OCI-LY7 (cell line): ENCODE results near the gene CUL4A. TPM values are rescaled to one million over a fixed set of nuclear protein-coding genes. Genes with fewer than 3 reads are reported as not detected.
A peak's percentile ranks its signal among the peaks of the same experiment; 100 is the strongest.

Experiments
- BruUV-seq: library from RNA; stranded (reverse); fragments of 400-500 nt; replicated peaks from 2 replicates; lab custom pipeline; 2021; lab: Mats Ljungman, UMichigan
- CTCF ChIA-PET: fragments of 300-600 bp; sonication (Branson Sonifier 250); formaldehyde crosslinking; loops from one replicate; lab custom pipeline; 2022; ENCODE audit warnings: antibody characterized with exemption; ENCODE audit not compliant: unreplicated experiment; lab: Charles Lee
- POLR2A ChIA-PET: fragments of 300-600 bp; sonication (Branson Sonifier 250); formaldehyde crosslinking; loops from one replicate; lab custom pipeline; 2022; ENCODE audit warnings: antibody characterized with exemption; lab: Charles Lee
- DNase-seq: peaks from one replicate; pipeline ENCODE4 v3.0.0-alpha.2; 2015; ENCODE audit warnings: low spot score
- H2AFZ ChIP-seq: fragments of 200-600 bp; sonication (generic), shearing (Covaris generic); 2 replicates; pipeline ENCODE4 v1.6.1; 2014; ENCODE audit warnings: mild to moderate bottlenecking, antibody characterized with exemption, low read length, moderate library complexity
- H3K27ac ChIP-seq: fragments of 200-600 bp; sonication (generic); 2 replicates; pipeline ENCODE4 v1.5.1; 2014; ENCODE audit warnings: mixed run types, low read depth, mild to moderate bottlenecking, moderate library complexity, low read length, inconsistent platforms; ENCODE audit not compliant: poor library complexity, severe bottlenecking
- H3K36me3 ChIP-seq: fragments of 200-600 bp; sonication (generic); 2 replicates; pipeline ENCODE4 v1.6.1; 2014; ENCODE audit warnings: mild to moderate bottlenecking, antibody characterized with exemption, low read length, moderate library complexity, mixed read lengths; ENCODE audit not compliant: insufficient read depth
- H3K4me1 ChIP-seq: fragments of 200-600 bp; sonication (generic); 2 replicates; pipeline ENCODE4 v1.5.1; 2014; ENCODE audit warnings: mild to moderate bottlenecking, low read length; ENCODE audit not compliant: insufficient read depth, poor library complexity, severe bottlenecking
- H3K4me2 ChIP-seq: fragments of 200-600 bp; sonication (generic); 2 replicates; pipeline ENCODE4 v1.6.1; 2014; ENCODE audit warnings: mild to moderate bottlenecking, low read length
- H3K4me3 ChIP-seq: fragments of 200-600 bp; sonication (generic); 2 replicates; pipeline ENCODE4 v1.5.1; 2014; ENCODE audit warnings: mild to moderate bottlenecking, low read depth, low read length; ENCODE audit not compliant: poor library complexity, severe bottlenecking
- H3K79me2 ChIP-seq: fragments of 200-600 bp; sonication (generic); 2 replicates; pipeline ENCODE4 v1.6.1; 2016; ENCODE audit warnings: low read depth, mild to moderate bottlenecking, low read length, moderate library complexity, mixed read lengths; ENCODE audit not compliant: insufficient read depth
- H3K9me2 ChIP-seq: fragments of 200-600 bp; sonication (generic); 2 replicates; pipeline ENCODE4 v1.6.1; 2016; ENCODE audit warnings: mild to moderate bottlenecking, low read length, mixed read lengths; ENCODE audit not compliant: insufficient read depth
- H3K9me3 ChIP-seq: fragments of 200-600 bp; sonication (generic); 2 replicates; pipeline ENCODE4 v1.6.1; 2014; ENCODE audit warnings: mild to moderate bottlenecking, mixed run types, low read length, mixed read lengths
- H4K20me1 ChIP-seq: fragments of 200-600 bp; sonication (generic); 2 replicates; pipeline ENCODE4 v1.6.1; 2014; ENCODE audit warnings: mild to moderate bottlenecking, antibody characterized with exemption, low read length, moderate library complexity, mixed read lengths; ENCODE audit not compliant: insufficient read depth
- EZH2phosphoT487 ChIP-seq: fragments of 200-600 bp; sonication (generic); IDR thresholded peaks from 2 replicates; pipeline ENCODE4 v1.6.1; 2018; ENCODE audit warnings: low read depth, borderline replicate concordance, mild to moderate bottlenecking, mixed run types, antibody characterized with exemption, low read length, moderate library complexity, mixed read lengths
- intact Hi-C: fragments of 100-400 bp; cut with micrococcal nuclease; formaldehyde crosslinking; loops from one replicate; pipeline ENCODE4 v1.10.0; 2022; ENCODE audit not compliant: unreplicated experiment
- total RNA-seq, 2 experiments: library from RNA; depleted of rRNA in 1 of 2; stranded (reverse); fragments of >200 nt in 1 of 2; shearing (Covaris generic) in 1 of 2; gene quantifications; 2 replicates each; pipeline ENCODE4 v1.2.3, GENCODE V29; 2014 to 2022
- TF ChIP-seq, protein P1 (sequence below): fragments of 200-600 bp; sonication (generic); conservative IDR thresholded peaks from 2 replicates; pipeline ENCODE4 v1.5.1; 2014; ENCODE audit warnings: mild to moderate bottlenecking, antibody characterized with exemption, low read length, moderate library complexity, mixed read lengths

Gene CUL4A
- total RNA-seq, 2 experiments from 2014 or later: 46.6 to 49.8 TPM

DNA sequence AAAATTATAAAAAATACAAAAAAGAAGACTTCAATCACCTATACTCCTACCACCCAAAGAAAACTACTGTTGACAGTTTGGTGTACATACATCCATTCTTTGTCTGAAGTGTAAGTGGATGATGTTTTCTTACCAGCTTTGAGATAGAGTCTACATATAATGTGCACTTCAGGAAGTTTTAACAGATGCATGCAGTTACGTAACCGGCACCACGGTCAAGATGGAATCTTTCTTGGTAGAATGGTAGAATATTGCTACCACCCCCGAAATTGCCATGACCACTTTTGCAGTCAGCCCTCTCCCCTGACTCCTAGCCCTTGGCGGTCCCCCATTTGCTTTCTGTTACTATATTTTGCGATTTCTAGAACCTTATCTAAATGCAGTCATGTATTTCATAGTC is 1.4 kb downstream of the CUL4A start:
- TSS peak; percentile 77 for BruUV-seq
- H3K4me2 ChIP-seq: peak overlapping the region; percentile 86
- H3K79me2 ChIP-seq: peaks cover 84% of the 10 kb centered on the region
- H3K27ac ChIP-seq: no peak overlapping the region
- peak overlapping the region; percentile 94 for H3K4me3 ChIP-seq
- TF ChIP-seq, protein P1, sequence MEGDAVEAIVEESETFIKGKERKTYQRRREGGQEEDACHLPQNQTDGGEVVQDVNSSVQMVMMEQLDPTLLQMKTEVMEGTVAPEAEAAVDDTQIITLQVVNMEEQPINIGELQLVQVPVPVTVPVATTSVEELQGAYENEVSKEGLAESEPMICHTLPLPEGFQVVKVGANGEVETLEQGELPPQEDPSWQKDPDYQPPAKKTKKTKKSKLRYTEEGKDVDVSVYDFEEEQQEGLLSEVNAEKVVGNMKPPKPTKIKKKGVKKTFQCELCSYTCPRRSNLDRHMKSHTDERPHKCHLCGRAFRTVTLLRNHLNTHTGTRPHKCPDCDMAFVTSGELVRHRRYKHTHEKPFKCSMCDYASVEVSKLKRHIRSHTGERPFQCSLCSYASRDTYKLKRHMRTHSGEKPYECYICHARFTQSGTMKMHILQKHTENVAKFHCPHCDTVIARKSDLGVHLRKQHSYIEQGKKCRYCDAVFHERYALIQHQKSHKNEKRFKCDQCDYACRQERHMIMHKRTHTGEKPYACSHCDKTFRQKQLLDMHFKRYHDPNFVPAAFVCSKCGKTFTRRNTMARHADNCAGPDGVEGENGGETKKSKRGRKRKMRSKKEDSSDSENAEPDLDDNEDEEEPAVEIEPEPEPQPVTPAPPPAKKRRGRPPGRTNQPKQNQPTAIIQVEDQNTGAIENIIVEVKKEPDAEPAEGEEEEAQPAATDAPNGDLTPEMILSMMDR: no peak
- no peak for TF ChIP-seq EZH2phosphoT487
- H3K9me2 ChIP-seq: no peaks in the 10 kb centered on the region
- peaks cover 22% of the 10 kb centered on the region for H3K4me1 ChIP-seq
- peaks cover 30% of the 10 kb centered on the region for H3K36me3 ChIP-seq
- peaks cover 4% of the 10 kb centered on the region; the same call in 1 of the 2 replicates for H4K20me1 ChIP-seq
- CTCF ChIA-PET: no interaction called here
- no peak for DNase-seq
- H2AFZ ChIP-seq: no peak overlapping the region
- intact Hi-C loops: loop anchor here (2.0 kb wide), 1 partner anchor 86 kb away; the partner anchor contains the start of gene LAMP1
- H3K9me3 ChIP-seq: no peaks in the 10 kb centered on the region
- POLR2A ChIA-PET: no interaction called here

DNA sequence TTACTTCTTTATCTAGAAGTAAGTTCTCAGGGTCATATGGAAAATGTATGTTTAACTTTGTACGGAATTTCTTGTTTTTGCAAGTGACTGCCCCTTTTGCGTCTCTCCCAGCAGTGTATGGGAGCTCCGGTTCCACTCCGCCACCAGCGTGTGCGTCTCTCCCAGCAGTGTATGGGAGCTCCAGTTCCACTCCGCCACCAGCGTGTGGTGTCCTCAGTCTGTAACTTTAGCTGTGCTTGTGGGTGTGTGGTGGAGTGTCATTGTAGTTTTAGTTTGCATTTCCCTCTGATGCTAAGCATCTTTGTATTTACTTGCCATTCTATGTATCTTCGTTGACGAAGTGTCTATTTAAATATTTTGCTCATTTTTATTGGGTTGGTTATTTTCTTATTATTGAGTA is 2.4 kb downstream of the CUL4A start:
- TF ChIP-seq EZH2phosphoT487: no peak
- TF ChIP-seq, protein P1: peak; percentile 35; the same call in 1 of the 2 replicates
- Histone ChIP-seq H3K36me3 (peaks cover 21% of the 10 kb centered on the region), H3K4me1 (peaks cover 19% of the 10 kb centered on the region), H3K4me3 (no peak overlapping the region), H4K20me1 (peaks cover 4% of the 10 kb centered on the region; the same call in 1 of the 2 replicates), H3K27ac (no peak overlapping the region), H3K4me2 (no peak overlapping the region), H3K9me3 (no peaks in the 10 kb centered on the region), H3K79me2 (peaks cover 84% of the 10 kb centered on the region), H2AFZ (no peak overlapping the region), H3K9me2 (no peaks in the 10 kb centered on the region)
- no TSS peak for BruUV-seq
- intact Hi-C loops: loop anchor here (2.0 kb wide), 1 partner anchor 85 kb away; the partner anchor contains the start of gene LAMP1
- DNase-seq: peak; percentile 7
- ChIA-PET CTCF (no interaction called here), POLR2A (no interaction called here)

DNA sequence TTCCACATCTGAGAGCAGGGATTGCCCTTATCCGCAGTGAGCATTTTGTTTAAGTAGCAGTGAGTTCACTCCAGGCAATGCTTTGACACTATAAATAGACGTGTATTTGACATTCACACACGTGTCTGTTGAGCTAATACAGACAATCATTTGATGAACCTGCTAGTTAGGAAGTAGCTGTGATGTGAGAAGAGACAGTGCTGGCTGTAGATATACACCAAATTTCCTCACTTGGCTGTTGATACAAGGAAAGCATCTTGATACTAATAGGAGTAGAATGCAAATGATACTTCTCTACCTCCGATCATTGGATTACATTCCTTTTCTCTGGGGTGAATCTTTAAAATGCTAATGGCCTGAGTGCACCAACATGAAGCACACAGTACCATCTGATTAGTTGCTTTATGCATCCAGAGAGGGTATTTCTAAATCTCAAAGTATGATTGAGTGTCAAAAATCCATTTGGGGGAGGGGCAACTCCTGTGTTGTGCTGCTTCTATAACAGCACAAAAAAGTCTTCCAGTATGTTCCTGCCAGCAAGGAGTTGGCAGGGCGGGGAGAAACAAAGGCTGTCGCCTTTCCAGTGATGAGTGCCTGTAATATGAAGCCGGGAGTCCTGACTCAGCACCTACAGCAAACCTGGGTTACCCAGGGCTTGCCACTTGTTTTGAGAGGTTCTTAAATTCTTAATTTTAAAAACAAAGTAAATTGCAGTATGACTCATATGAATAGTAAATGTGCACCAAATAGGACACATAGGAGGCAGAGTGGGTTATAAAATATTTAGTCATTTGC is 7.0 kb downstream of the CUL4A start:
- Histone ChIP-seq H3K9me3 (no peaks in the 10 kb centered on the region), H3K4me3 (no peak overlapping the region), H3K4me1 (peaks cover 4% of the 10 kb centered on the region), H3K36me3 (peaks cover 38% of the 10 kb centered on the region), H3K27ac (no peak overlapping the region), H3K79me2 (peaks cover 78% of the 10 kb centered on the region), H2AFZ (no peak overlapping the region), H4K20me1 (peaks cover 11% of the 10 kb centered on the region; the same call in 1 of the 2 replicates), H3K9me2 (no peaks in the 10 kb centered on the region), H3K4me2 (no peak overlapping the region)
- intact Hi-C loops: no loop called here
- ChIA-PET CTCF (no interaction called here), POLR2A (no interaction called here)
- BruUV-seq: no TSS peak
- no peak for DNase-seq
- TF ChIP-seq, protein P1: no peak
- no peak for TF ChIP-seq EZH2phosphoT487
